B cell (primary cell): Measurements from ENCODE around the gene ARHGAP45. TPM values are rescaled to one million over a fixed set of nuclear protein-coding genes. Genes with fewer than 3 reads are reported as not detected.

ENCODE experiments used
- ATAC-seq: fragments of 200-7000 bp; cut with Tn5 transposase; one replicate; pipeline ENCODE4 v1.10.0; 2021; ENCODE audit warnings: low read depth, mild to moderate bottlenecking, moderate number of reproducible peaks, moderate library complexity
- CTCF ChIA-PET: fragments of 350-600 bp; sonication (Branson Sonifier 250); formaldehyde crosslinking; loops from one replicate; lab custom pipeline; 2021; ENCODE audit warnings: antibody characterized with exemption, inconsistent platforms; lab: Charles Lee
- POLR2A ChIA-PET: fragments of 350-600 bp; sonication (Branson Sonifier 250); formaldehyde crosslinking; loops from one replicate; lab custom pipeline; 2021; ENCODE audit warnings: antibody characterized with exemption; lab: Charles Lee
- DNase-seq: peaks from one replicate; pipeline ENCODE4 v3.0.0; 2013
- H2AFZ ChIP-seq: 2 replicates; pipeline ENCODE4 v1.6.1; 2012; ENCODE audit warnings: mild to moderate bottlenecking, low read depth, low read length; ENCODE audit not compliant: insufficient read depth, poor library complexity, severe bottlenecking
- H3K27ac ChIP-seq, 2 donors: 1 replicate in 1 of 2; 2 replicates in 1 of 2; pipeline ENCODE4 v1.5.1; 2012 to 2013; ENCODE audit warnings: low read length in 2 of 2, mild to moderate bottlenecking in 2 of 2, moderate library complexity in 1 of 2
- H3K27me3 ChIP-seq, 4 experiments: fragments of 200-600 bp in 1 of 4; sonication (generic) in 1 of 4; replicated peaks in 1 of 4; 1 replicate in 2 of 4; 2 replicates in 2 of 4; pipeline versions ENCODE4 v1.6.1 to v1.7.0; 2013 to 2016; ENCODE audit warnings: low read length in 3 of 4, mild to moderate bottlenecking in 2 of 4, mixed read lengths in 1 of 4, moderate library complexity in 1 of 4; ENCODE audit not compliant: insufficient read depth in 4 of 4, control insufficient read depth in 3 of 4; ENCODE audit errors: control extremely low read depth in 1 of 4
- H3K36me3 ChIP-seq, 2 experiments: replicated peaks in 1 of 2; 1 replicate in 1 of 2; 2 replicates in 1 of 2; pipeline versions ENCODE4 v1.6.1 to v1.7.1; 2013; ENCODE audit warnings: low read length in 1 of 2; ENCODE audit not compliant: insufficient read depth in 2 of 2, control insufficient read depth in 1 of 2; ENCODE audit errors: control extremely low read depth in 1 of 2, extremely low read depth in 1 of 2
- H3K4me1 ChIP-seq, 2 donors: fragments of 200-600 bp in 1 of 2; sonication (generic) in 1 of 2; 1 replicate in 1 of 2; 2 replicates in 1 of 2; pipeline versions ENCODE4 v1.5.1 to v1.6.1; 2013 to 2017; ENCODE audit warnings: low read length in 2 of 2; ENCODE audit not compliant: control insufficient read depth in 2 of 2, insufficient read depth in 2 of 2
- H3K4me2 ChIP-seq: replicated peaks from 2 replicates; pipeline ENCODE3; 2012; ENCODE audit warnings: mild to moderate bottlenecking, low read depth, low read length; ENCODE audit not compliant: poor library complexity, severe bottlenecking
- H3K4me3 ChIP-seq, 5 experiments: fragments of 200-600 bp in 1 of 5; sonication (generic) in 1 of 5; 1 replicate in 3 of 5; 2 replicates in 2 of 5; pipeline versions ENCODE4 v1.5.1 to v1.7.0; 2011 to 2016; ENCODE audit warnings: low read length in 4 of 5, mild to moderate bottlenecking in 4 of 5, low read depth in 2 of 5, control low read depth in 1 of 5, moderate library complexity in 1 of 5; ENCODE audit not compliant: insufficient read depth in 1 of 5; ENCODE audit errors: control extremely low read depth in 1 of 5, extremely low read depth in 1 of 5
- H3K79me2 ChIP-seq: fragments of 200-600 bp; sonication (generic); one replicate; pipeline ENCODE4 v1.6.0; 2016; ENCODE audit warnings: low read length; ENCODE audit not compliant: control insufficient read depth, insufficient read depth
- H3K9ac ChIP-seq: fragments of 200-600 bp; sonication (generic); 2 replicates; pipeline ENCODE4 v1.6.1; 2017; ENCODE audit warnings: mild to moderate bottlenecking, low read length, moderate library complexity
- H3K9me3 ChIP-seq, 3 donors: one replicate each; pipeline versions ENCODE4 v1.6.1 to v1.7.1; 2013; ENCODE audit warnings: low read length in 2 of 3; ENCODE audit not compliant: control insufficient read depth in 2 of 3, insufficient read depth in 1 of 3; ENCODE audit errors: control extremely low read depth in 1 of 3
- H4K20me1 ChIP-seq: 2 replicates; pipeline ENCODE4 v1.6.0; 2012; ENCODE audit warnings: mild to moderate bottlenecking, low read length; ENCODE audit not compliant: insufficient read depth, control insufficient read depth, poor library complexity, severe bottlenecking
- H3K27ac Mint-ChIP-seq: one replicate; pipeline ENCODE4 v1.8.0; 2021; ENCODE audit warnings: mixed read lengths
- H3K27me3 Mint-ChIP-seq: one replicate; pipeline ENCODE4 v1.8.0; 2021; ENCODE audit warnings: mixed read lengths
- H3K4me1 Mint-ChIP-seq: one replicate; pipeline ENCODE4 v1.8.0; 2021; ENCODE audit warnings: mixed read lengths
- H3K4me3 Mint-ChIP-seq: one replicate; pipeline ENCODE4 v1.8.0; 2021; ENCODE audit warnings: mixed read lengths
- H3K9me3 Mint-ChIP-seq: one replicate; pipeline ENCODE4 v1.8.0; 2022; ENCODE audit warnings: mixed read lengths; ENCODE audit not compliant: insufficient read depth
- EZH2 ChIP-seq: IDR thresholded peaks from 2 replicates; pipeline ENCODE4 v1.6.1; 2012; ENCODE audit warnings: borderline replicate concordance, low read depth, mild to moderate bottlenecking, moderate library complexity, low read length; ENCODE audit not compliant: insufficient read depth, poor library complexity, severe bottlenecking
- WGBS: methylation state at CpG from one replicate; pipeline ENCODE4 v1.1.5; 2013; ENCODE audit warnings: missing lambda C conversion rate; ENCODE audit not compliant: insufficient coverage; 5-methylcytosine and 5-hydroxymethylcytosine counted together
- intact Hi-C: fragments of 100-400 bp; cut with micrococcal nuclease; formaldehyde crosslinking; loops from one replicate; pipeline ENCODE4 v1.10.0; 2022
- polyA plus RNA-seq: library from polyadenylated mRNA; depleted of rRNA; stranded (reverse); fragments of >200 nt; gene quantifications from 2 replicates; pipeline ENCODE4 v1.2.3, GENCODE V29; 2012
- total RNA-seq, 2 donors: library from RNA; stranded (reverse); fragments of 120-200 nt in 1 of 2; gene quantifications; 1 replicate in 1 of 2; 2 replicates in 1 of 2; pipeline versions ENCODE4 v1.2.3 to v1.2.4, GENCODE V29; 2013 to 2022
- TF ChIP-seq, protein P1 (sequence below): fragments of 200-600 bp; IDR thresholded peaks from one replicate; pipeline ENCODE4 v1.8.0; 2022; ENCODE audit warnings: antibody characterized with exemption, mild to moderate bottlenecking

Gene ARHGAP45
- total and polyA plus RNA-seq, 2 donors (not counting 1 experiment from before 2014, with no cell fraction given), result 488 to 490 TPM

DNA sequence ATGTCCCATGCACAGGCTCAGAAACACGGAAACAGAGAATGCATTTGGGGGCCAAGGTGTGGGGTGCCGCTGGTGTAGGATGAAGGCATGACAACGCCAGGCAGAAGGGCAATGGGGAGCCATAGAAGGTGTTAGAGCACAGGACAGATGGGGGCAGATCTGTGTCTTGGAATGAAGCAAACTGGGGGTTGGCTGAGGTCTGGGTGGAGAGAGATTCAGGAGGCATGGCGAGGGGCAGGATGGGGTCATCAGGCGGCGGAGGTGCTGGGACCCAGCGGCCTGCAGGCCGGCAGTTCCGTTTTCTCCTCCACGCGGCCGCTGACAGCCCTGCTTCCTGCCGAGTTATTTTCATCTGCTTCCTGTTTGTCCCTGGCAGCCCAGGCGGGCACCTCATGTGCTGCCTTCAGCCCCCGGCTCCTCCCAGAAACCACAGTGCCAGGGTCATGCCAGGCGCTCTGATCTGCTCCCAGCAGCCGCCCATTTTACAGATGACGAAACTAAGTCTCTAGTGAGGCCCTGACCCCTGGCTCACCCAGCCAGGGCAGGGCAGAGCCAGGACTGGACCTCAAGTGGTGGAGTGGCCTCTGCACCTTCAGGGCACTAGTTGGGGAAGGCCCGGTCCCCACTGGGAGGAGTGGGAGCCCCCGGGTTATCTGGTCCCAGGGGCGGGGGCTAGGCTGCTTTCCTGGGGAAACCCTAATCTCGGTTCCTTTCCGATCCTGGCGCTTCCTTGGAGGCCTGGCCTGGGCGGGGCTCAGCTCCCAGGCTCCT lies 2.2 kb downstream of the ARHGAP45 start:
- peaks cover 66 to 83% of the 10 kb centered on the region in 2 donors for H3K4me1 ChIP-seq
- peak overlapping the region; percentile 91 for H3K4me2 ChIP-seq
- peak overlapping the region; percentile 97 for H3K27ac Mint-ChIP-seq
- H3K27ac ChIP-seq, result peak overlapping the region; percentile 77 to 87
- peak overlapping the region; percentile 96 for H3K4me3 Mint-ChIP-seq
- ATAC-seq (peak; percentile 50), DNase-seq (peak; percentile 85)
- H3K36me3 ChIP-seq, result peaks cover 0 to 51% of the 10 kb centered on the region in 2 experiments
- H3K79me2 ChIP-seq, result peaks cover 72% of the 10 kb centered on the region
- POLR2A ChIA-PET, result interaction anchor here (0.6 to 6.3 kb wide), 10 partner anchors 7 to 200 kb away, joined by 3 to 97 read pairs (median 10); partner anchors contain the start of genes CIRBP, CNN2, GPX4 and RNU6-2
- H3K27me3 ChIP-seq, result no peaks in the 10 kb centered on the region
- no peaks in the 10 kb centered on the region for H3K27me3 Mint-ChIP-seq
- H3K4me3 ChIP-seq, result peak overlapping the region; percentile 65 to 99 (median 90)
- H3K9me3 ChIP-seq, result peaks cover 0 to 2% (median 0%) of the 10 kb centered on the region in 3 donors
- peaks cover 52% of the 10 kb centered on the region for H3K4me1 Mint-ChIP-seq
- H4K20me1 ChIP-seq, result peaks cover 81% of the 10 kb centered on the region
- 13% methylated on average over 25 of the region's 25 CpGs for WGBS
- intact Hi-C loops, result loop anchor here (1.0 to 10.0 kb wide), 6 partner anchors 8 to 144 kb away; partner anchors contain the start of genes ARID3A, GPX4, RNU6-2 and TMEM259
- H3K9me3 Mint-ChIP-seq, result no peaks in the 10 kb centered on the region
- H2AFZ ChIP-seq, result no peak overlapping the region
- TF ChIP-seq, protein P1, sequence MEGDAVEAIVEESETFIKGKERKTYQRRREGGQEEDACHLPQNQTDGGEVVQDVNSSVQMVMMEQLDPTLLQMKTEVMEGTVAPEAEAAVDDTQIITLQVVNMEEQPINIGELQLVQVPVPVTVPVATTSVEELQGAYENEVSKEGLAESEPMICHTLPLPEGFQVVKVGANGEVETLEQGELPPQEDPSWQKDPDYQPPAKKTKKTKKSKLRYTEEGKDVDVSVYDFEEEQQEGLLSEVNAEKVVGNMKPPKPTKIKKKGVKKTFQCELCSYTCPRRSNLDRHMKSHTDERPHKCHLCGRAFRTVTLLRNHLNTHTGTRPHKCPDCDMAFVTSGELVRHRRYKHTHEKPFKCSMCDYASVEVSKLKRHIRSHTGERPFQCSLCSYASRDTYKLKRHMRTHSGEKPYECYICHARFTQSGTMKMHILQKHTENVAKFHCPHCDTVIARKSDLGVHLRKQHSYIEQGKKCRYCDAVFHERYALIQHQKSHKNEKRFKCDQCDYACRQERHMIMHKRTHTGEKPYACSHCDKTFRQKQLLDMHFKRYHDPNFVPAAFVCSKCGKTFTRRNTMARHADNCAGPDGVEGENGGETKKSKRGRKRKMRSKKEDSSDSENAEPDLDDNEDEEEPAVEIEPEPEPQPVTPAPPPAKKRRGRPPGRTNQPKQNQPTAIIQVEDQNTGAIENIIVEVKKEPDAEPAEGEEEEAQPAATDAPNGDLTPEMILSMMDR, result no peak
- no peak for TF ChIP-seq EZH2
- H3K9ac ChIP-seq, result peak overlapping the region; percentile 94
- CTCF ChIA-PET, result interaction anchor here (0.6 to 5.2 kb wide), 4 partner anchors 7 to 233 kb away, joined by 3 to 56 read pairs (median 6); no protein-coding TSS in a partner anchor

DNA sequence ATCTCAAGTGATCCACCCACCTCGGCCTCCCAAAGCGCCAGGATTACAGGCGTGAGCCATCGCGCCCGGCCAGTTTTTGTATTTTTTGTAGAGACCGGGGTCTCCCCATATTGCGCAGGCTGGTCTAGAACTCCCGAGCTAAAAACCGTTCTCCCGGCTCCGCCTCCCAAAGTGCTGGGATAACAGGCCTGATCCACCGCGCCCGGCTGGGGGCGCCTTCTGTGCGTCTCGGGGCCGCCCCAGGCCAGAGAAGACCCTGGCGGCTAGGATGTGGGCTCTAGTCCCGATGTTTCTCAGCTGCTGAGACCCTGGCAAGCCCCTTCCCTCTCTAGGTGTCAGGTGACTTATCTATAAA lies 3.6 kb downstream of the ARHGAP45 start:
- no peak for DNase-seq
- WGBS, result 98% methylated on average over 21 of the region's 21 CpGs
- CTCF ChIA-PET, result interaction anchor here (0.5 kb wide), 1 partner anchor 38 kb away, joined by 3 read pairs; no protein-coding TSS in a partner anchor
- H3K36me3 ChIP-seq, result peaks cover 0 to 61% of the 10 kb centered on the region in 2 experiments
- Mint-ChIP-seq H3K4me3 (no peak overlapping the region), H3K9me3 (no peaks in the 10 kb centered on the region), H3K27me3 (no peaks in the 10 kb centered on the region), H3K4me1 (peaks cover 44% of the 10 kb centered on the region), H3K27ac (peak overlapping the region; percentile 46)
- H4K20me1 ChIP-seq, result peaks cover 78% of the 10 kb centered on the region
- H3K79me2 ChIP-seq, result peaks cover 75% of the 10 kb centered on the region
- no peak for ATAC-seq
- TF ChIP-seq EZH2, result no peak
- TF ChIP-seq, protein P1, result no peak
- H3K27me3 ChIP-seq, result no peaks in the 10 kb centered on the region
- H3K27ac ChIP-seq, result peak overlapping the region in 1 of 2 donors; percentile 15
- no peak overlapping the region for H3K9ac ChIP-seq
- no peaks in the 10 kb centered on the region for H3K9me3 ChIP-seq
- H2AFZ ChIP-seq, result no peak overlapping the region
- no peak overlapping the region for H3K4me3 ChIP-seq
- H3K4me1 ChIP-seq, result peaks cover 64 to 81% of the 10 kb centered on the region in 2 donors
- intact Hi-C loops, result no loop called here
- peak overlapping the region; percentile 37 for H3K4me2 ChIP-seq
- POLR2A ChIA-PET, result interaction anchor here (0.7 to 6.3 kb wide), 5 partner anchors 16 to 62 kb away, joined by 3 to 97 read pairs (median 3); no protein-coding TSS in a partner anchor
